HepG2 (cell line): ENCODE results near the gene SCAF4. TPM values are rescaled to one million over a fixed set of nuclear protein-coding genes. Genes with fewer than 3 reads are reported as not detected.

ENCODE experiments used
- ATAC-seq: fragments of 200-7000 bp; cut with Tn5 transposase; 3 replicates; pipeline ENCODE4 v1.9.1; 2020; ENCODE audit warnings: mild to moderate bottlenecking, moderate library complexity
- BruUV-seq: library from RNA; stranded (reverse); fragments of 400-500 nt; replicated peaks from 2 replicates; lab custom pipeline; 2021; lab: Mats Ljungman, UMichigan
- CTCF ChIA-PET: fragments of 300-600 bp; formaldehyde crosslinking; extraction: SDS; loops from one replicate; lab custom pipeline; 2021; ENCODE audit warnings: low total read pairs, inconsistent platforms, low intra/inter-chr PET ratio; lab: Yijun Ruan, JAX
- POLR2A ChIA-PET: fragments of 350-600 bp; sonication (Branson Sonifier 250); formaldehyde crosslinking; loops from one replicate; lab custom pipeline; 2020; ENCODE audit warnings: antibody characterized with exemption, inconsistent platforms; lab: Yijun Ruan, JAX
- DNase-seq: peaks from one replicate; pipeline ENCODE4 v3.0.0-alpha.2; 2015; ENCODE audit warnings: low spot score
- FAIRE-seq: peaks from 3 replicates; lab custom pipeline; 2011; peaks lifted over from hg19 to GRCh38; lab: Jason Lieb, UNC
- H2AFZ ChIP-seq: one replicate; pipeline ENCODE4 v1.6.1; 2011; ENCODE audit warnings: low read length, inconsistent platforms
- H3K27ac ChIP-seq: fragments of 300-600 bp; 3 replicates; pipeline ENCODE4 v1.8.0; 2011; ENCODE audit warnings: mixed run types, mild to moderate bottlenecking, mixed read lengths, low read length, inconsistent platforms; ENCODE audit not compliant: insufficient read depth; ENCODE audit errors: extremely low read length
- H3K27me3 ChIP-seq, 2 experiments: fragments of 200-600 bp in 1 of 2; 2 replicates in 1 of 2; 3 replicates in 1 of 2; pipeline versions ENCODE4 v1.6.0 to v1.8.0; 2011; ENCODE audit warnings: low read length in 2 of 2, mild to moderate bottlenecking in 2 of 2, moderate library complexity in 2 of 2, inconsistent platforms in 1 of 2; ENCODE audit not compliant: insufficient read depth in 2 of 2, control insufficient read depth in 1 of 2
- H3K36me3 ChIP-seq, 2 experiments: fragments of 200-600 bp in 1 of 2; replicated peaks in 1 of 2; 2 replicates in 1 of 2; 3 replicates in 1 of 2; pipeline versions ENCODE4 v1.5.1 to v1.8.0; 2011; ENCODE audit warnings: low read length in 2 of 2, inconsistent platforms in 1 of 2; ENCODE audit not compliant: insufficient read depth in 2 of 2, control insufficient read depth in 1 of 2
- H3K4me1 ChIP-seq: 2 replicates; pipeline ENCODE4 v1.5.1; 2012; ENCODE audit warnings: low read length, inconsistent platforms; ENCODE audit not compliant: insufficient read depth
- H3K4me2 ChIP-seq: 2 replicates; pipeline ENCODE4 v1.6.0; 2011; ENCODE audit warnings: low read depth, low read length, inconsistent platforms
- H3K4me3 ChIP-seq, 3 experiments: fragments of 200-600 bp in 1 of 3; sonication (generic), shearing (Covaris generic) in 1 of 3; replicated peaks in 1 of 3; 2 replicates each; pipeline ENCODE4 v1.5.1; 2011 to 2016; ENCODE audit warnings: low read length in 3 of 3, inconsistent platforms in 2 of 3, low read depth in 2 of 3, mild to moderate bottlenecking in 2 of 3, control low read depth in 1 of 3, mixed read lengths in 1 of 3; ENCODE audit not compliant: insufficient read depth in 1 of 3
- H3K79me2 ChIP-seq: one replicate; pipeline ENCODE4 v1.6.1; 2011; ENCODE audit warnings: low read length, inconsistent platforms; ENCODE audit not compliant: insufficient read depth
- H3K9ac ChIP-seq: 2 replicates; pipeline ENCODE4 v1.6.0; 2011; ENCODE audit warnings: mild to moderate bottlenecking, low read depth, low read length, inconsistent platforms; ENCODE audit not compliant: insufficient read depth
- H3K9me3 ChIP-seq: 2 replicates; pipeline ENCODE4 v1.5.1; 2012; ENCODE audit warnings: mild to moderate bottlenecking, low read length
- H4K20me1 ChIP-seq: 2 replicates; pipeline ENCODE4 v1.6.0; 2011; ENCODE audit warnings: inconsistent platforms, mild to moderate bottlenecking, low read length, moderate library complexity; ENCODE audit not compliant: insufficient read depth
- EED ChIP-seq: sonication (generic); formaldehyde crosslinking; IDR thresholded peaks from 2 replicates; pipeline ENCODE4 v1.5.0; 2020; ENCODE audit warnings: mild to moderate bottlenecking, missing genetic modification reagents
- GATA4 ChIP-seq: sonication (generic); IDR thresholded peaks from 2 replicates; pipeline ENCODE4 v1.6.1; 2016; ENCODE audit warnings: antibody characterized with exemption, low read depth, borderline replicate concordance
- IRF1 ChIP-seq: sonication (generic); formaldehyde crosslinking; IDR thresholded peaks from 2 replicates; pipeline ENCODE4 v1.4.0; 2020; ENCODE audit warnings: low read depth, mild to moderate bottlenecking, missing genetic modification reagents
- ZKSCAN1 ChIP-seq: fragments of 150-350 bp; IDR thresholded peaks from 2 replicates; pipeline ENCODE4 v1.6.1; 2014; ENCODE audit warnings: low read length
- ZNF12 ChIP-seq: sonication (generic); formaldehyde crosslinking; IDR thresholded peaks from 2 replicates; pipeline ENCODE4 v1.5.0; 2020; ENCODE audit warnings: missing genetic modification reagents
- ZNF143 ChIP-seq: sonication (generic); formaldehyde crosslinking; IDR thresholded peaks from 2 replicates; pipeline ENCODE4 v1.4.0; 2020; ENCODE audit warnings: missing genetic modification reagents
- ZNF224 ChIP-seq: sonication (generic); formaldehyde crosslinking; IDR thresholded peaks from 2 replicates; pipeline ENCODE4 v1.5.0; 2020; ENCODE audit warnings: mild to moderate bottlenecking, missing genetic modification reagents
- ZSCAN25 ChIP-seq: sonication (generic); formaldehyde crosslinking; IDR thresholded peaks from 2 replicates; pipeline ENCODE4 v1.8.0; 2022; ENCODE audit warnings: mild to moderate bottlenecking, missing genetic modification reagents
- WGBS: methylation state at CpG from one replicate; pipeline ENCODE4 v1.1.6; 2017; ENCODE audit warnings: low lambda C conversion rate; 5-methylcytosine and 5-hydroxymethylcytosine counted together
- in situ Hi-C: cut with HindIII; loops from 2 replicates; pipeline ENCODE4 v1.10.0; 2017; ENCODE audit warnings: low pct_unique_long_range_greater_than_20kb; ENCODE audit not compliant: extremely low pct_ligation_motif_present
- intact Hi-C: fragments of 100-400 bp; cut with micrococcal nuclease; formaldehyde crosslinking; loops from one replicate; pipeline ENCODE4 v1.10.0; 2022; ENCODE audit not compliant: unreplicated experiment
- polyA plus RNA-seq, 8 experiments: library from polyadenylated mRNA; depleted of rRNA in 3 of 8; stranded (reverse) in 7 of 8; unstranded in 1 of 8; fragments of >200 nt; fragmentation: Illumina TruSeq in 4 of 8; extraction: Trizol in 4 of 8; gene quantifications; 2 replicates each; pipeline versions ENCODE4 v1.2.1 to v1.2.3, GENCODE V29; 2011 to 2016; ENCODE audit warnings: low read depth in 4 of 8, missing spikeins in 1 of 8, mixed read lengths in 1 of 8; ENCODE audit not compliant: insufficient read depth in 1 of 8
- total RNA-seq, 5 experiments: library from RNA; depleted of rRNA; stranded (reverse); fragments of >200 nt; fragmentation: Illumina TruSeq; extraction: Trizol; gene quantifications; 2 replicates each; pipeline ENCODE4 v1.2.3, GENCODE V29; 2016; ENCODE audit warnings: low read depth in 1 of 5
- TF ChIP-seq, protein P1 (sequence below): sonication (generic); formaldehyde crosslinking; IDR thresholded peaks from 2 replicates; pipeline ENCODE4 v1.4.0; 2020; ENCODE audit warnings: mild to moderate bottlenecking, missing genetic modification reagents, borderline replicate concordance

SCAF4 gene
- total and polyA plus RNA-seq, 2 of the 13 experiments (the other 11 are each of a cell fraction or from before 2014, with no cell fraction given): 9.1 to 11.5 TPM

- H3K9ac ChIP-seq: no peak overlapping the region
- TF ChIP-seq ZKSCAN1 (peak; percentile 59), ZNF12 (CRISPR knock-in tag) (no peak)
These were observed 43.1 kb downstream of the SCAF4 start for GRCh38 chr21:31688603-31689368.

GRCh38 chr21:31687108-31687507 is 44.8 kb downstream of the SCAF4 start:
- no TSS peak for BruUV-seq
- H2AFZ ChIP-seq: no peak overlapping the region
- H3K4me2 ChIP-seq: no peak overlapping the region
- H3K79me2 ChIP-seq: no peaks in the 10 kb centered on the region
- H3K27ac ChIP-seq: no peak overlapping the region
- WGBS: 98% methylated on average over 2 of the region's 2 CpGs
- in situ Hi-C loops (no loop called here), intact Hi-C loops (no loop called here)
- TF ChIP-seq ZNF143 (CRISPR knock-in tag) (no peak), ZNF224 (CRISPR knock-in tag) (no peak), IRF1 (CRISPR knock-in tag) (no peak), GATA4 (no peak), EED (CRISPR knock-in tag) (no peak), ZSCAN25 (CRISPR knock-in tag) (no peak)
- TF ChIP-seq, protein P1, sequence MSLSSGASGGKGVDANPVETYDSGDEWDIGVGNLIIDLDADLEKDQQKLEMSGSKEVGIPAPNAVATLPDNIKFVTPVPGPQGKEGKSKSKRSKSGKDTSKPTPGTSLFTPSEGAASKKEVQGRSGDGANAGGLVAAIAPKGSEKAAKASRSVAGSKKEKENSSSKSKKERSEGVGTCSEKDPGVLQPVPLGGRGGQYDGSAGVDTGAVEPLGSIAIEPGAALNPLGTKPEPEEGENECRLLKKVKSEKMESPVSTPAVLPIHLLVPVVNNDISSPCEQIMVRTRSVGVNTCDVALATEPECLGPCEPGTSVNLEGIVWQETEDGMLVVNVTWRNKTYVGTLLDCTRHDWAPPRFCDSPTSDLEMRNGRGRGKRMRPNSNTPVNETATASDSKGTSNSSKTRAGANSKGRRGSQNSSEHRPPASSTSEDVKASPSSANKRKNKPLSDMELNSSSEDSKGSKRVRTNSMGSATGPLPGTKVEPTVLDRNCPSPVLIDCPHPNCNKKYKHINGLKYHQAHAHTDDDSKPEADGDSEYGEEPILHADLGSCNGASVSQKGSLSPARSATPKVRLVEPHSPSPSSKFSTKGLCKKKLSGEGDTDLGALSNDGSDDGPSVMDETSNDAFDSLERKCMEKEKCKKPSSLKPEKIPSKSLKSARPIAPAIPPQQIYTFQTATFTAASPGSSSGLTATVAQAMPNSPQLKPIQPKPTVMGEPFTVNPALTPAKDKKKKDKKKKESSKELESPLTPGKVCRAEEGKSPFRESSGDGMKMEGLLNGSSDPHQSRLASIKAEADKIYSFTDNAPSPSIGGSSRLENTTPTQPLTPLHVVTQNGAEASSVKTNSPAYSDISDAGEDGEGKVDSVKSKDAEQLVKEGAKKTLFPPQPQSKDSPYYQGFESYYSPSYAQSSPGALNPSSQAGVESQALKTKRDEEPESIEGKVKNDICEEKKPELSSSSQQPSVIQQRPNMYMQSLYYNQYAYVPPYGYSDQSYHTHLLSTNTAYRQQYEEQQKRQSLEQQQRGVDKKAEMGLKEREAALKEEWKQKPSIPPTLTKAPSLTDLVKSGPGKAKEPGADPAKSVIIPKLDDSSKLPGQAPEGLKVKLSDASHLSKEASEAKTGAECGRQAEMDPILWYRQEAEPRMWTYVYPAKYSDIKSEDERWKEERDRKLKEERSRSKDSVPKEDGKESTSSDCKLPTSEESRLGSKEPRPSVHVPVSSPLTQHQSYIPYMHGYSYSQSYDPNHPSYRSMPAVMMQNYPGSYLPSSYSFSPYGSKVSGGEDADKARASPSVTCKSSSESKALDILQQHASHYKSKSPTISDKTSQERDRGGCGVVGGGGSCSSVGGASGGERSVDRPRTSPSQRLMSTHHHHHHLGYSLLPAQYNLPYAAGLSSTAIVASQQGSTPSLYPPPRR (CRISPR knock-in tag): no peak
- ChIA-PET POLR2A (no interaction called here), CTCF (no interaction called here)
- H4K20me1 ChIP-seq: no peaks in the 10 kb centered on the region; the same call in 1 of the 2 replicates
- no peak for FAIRE-seq
- DNase-seq: no peak
- peaks cover 27 to 80% of the 10 kb centered on the region in 2 experiments for H3K36me3 ChIP-seq
- H3K4me3 ChIP-seq: no peak overlapping the region
- no peaks in the 10 kb centered on the region for H3K27me3 ChIP-seq
- no peaks in the 10 kb centered on the region for H3K9me3 ChIP-seq
- no peaks in the 10 kb centered on the region for H3K4me1 ChIP-seq
- no peak for ATAC-seq
- H3K9ac ChIP-seq: no peak overlapping the region

More at GRCh38 chr21:31688603-31689368, 43.1 kb downstream of the SCAF4 start:
- no peaks in the 10 kb centered on the region for H3K9me3 ChIP-seq
- ATAC-seq (no peak), FAIRE-seq (no peak), DNase-seq (no peak)
- no peak overlapping the region for H3K4me2 ChIP-seq
- H3K27me3 ChIP-seq: no peaks in the 10 kb centered on the region
- peaks cover 26 to 80% of the 10 kb centered on the region in 2 experiments for H3K36me3 ChIP-seq
- WGBS: 97% methylated on average over 5 of the region's 5 CpGs
- ChIA-PET POLR2A (no interaction called here), CTCF (no interaction called here)
- no peak overlapping the region for H3K27ac ChIP-seq
- H2AFZ ChIP-seq: no peak overlapping the region
- intact Hi-C loops (no loop called here), in situ Hi-C loops (no loop called here)
- no peaks in the 10 kb centered on the region; the same call in 1 of the 2 replicates for H4K20me1 ChIP-seq
- BruUV-seq: no TSS peak
- H3K79me2 ChIP-seq: no peaks in the 10 kb centered on the region
- H3K4me3 ChIP-seq: no peak overlapping the region
- H3K4me1 ChIP-seq: no peaks in the 10 kb centered on the region
